Gastrocnemius medialis (tissue), 4 donors: ENCODE data around the gene SLC9B2.

ENCODE experiments used
- CTCF ChIP-seq, 5 experiments: fragments of 450-650 bp in 3 of 5; fragments of 200-600 bp in 2 of 5; sonication (generic) in 2 of 5; IDR thresholded peaks in 4 of 5; conservative IDR thresholded peaks in 1 of 5; 1 replicate in 4 of 5; 2 replicates in 1 of 5; pipeline ENCODE4 v1.5.1; 2016 to 2019; ENCODE audit warnings: antibody characterized with exemption in 5 of 5, mild to moderate bottlenecking in 3 of 5, moderate library complexity in 3 of 5
- POLR2A ChIP-seq, 2 donors: fragments of 450-650 bp; IDR thresholded peaks; one replicate each; pipeline ENCODE4 v1.6.1; 2017; ENCODE audit warnings: antibody characterized with exemption in 2 of 2, mild to moderate bottlenecking in 2 of 2, moderate library complexity in 2 of 2

DNA sequence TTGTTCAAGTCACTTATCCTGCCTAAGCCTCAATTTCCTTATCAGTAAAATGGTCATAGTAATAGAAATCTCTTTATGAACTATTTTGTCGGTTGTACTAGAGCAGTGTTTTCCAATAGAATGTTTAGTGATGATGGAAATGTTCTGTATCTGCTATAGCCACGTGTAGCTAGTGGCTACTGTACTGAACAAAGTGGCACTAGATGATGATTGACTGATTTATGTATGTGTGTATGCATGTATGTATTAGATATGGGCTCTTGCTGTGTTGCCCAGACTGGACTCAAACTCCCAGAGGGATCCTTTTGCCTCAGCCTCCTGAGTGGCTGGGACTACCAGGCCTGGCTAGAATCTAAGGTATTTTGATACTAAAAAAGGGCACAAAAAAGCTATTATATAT is 32.4 kb downstream of the SLC9B2 start:
- TF ChIP-seq CTCF (IDR thresholded peaks at IDR 0.05 in 4 of 5, conservative IDR thresholded peaks at IDR 0.05 in 1 of 5): no peak
- no peak for TF ChIP-seq POLR2A (IDR thresholded peaks at IDR 0.05)
